AG20443 (cell line): ENCODE data around the gene AKAP13.

ENCODE experiments used
- DNase-seq: peaks from one replicate; pipeline ENCODE4 v3.0.0; 2012; ENCODE audit warnings: low spot score, mixed read lengths

AKAP13 gene

DNA sequence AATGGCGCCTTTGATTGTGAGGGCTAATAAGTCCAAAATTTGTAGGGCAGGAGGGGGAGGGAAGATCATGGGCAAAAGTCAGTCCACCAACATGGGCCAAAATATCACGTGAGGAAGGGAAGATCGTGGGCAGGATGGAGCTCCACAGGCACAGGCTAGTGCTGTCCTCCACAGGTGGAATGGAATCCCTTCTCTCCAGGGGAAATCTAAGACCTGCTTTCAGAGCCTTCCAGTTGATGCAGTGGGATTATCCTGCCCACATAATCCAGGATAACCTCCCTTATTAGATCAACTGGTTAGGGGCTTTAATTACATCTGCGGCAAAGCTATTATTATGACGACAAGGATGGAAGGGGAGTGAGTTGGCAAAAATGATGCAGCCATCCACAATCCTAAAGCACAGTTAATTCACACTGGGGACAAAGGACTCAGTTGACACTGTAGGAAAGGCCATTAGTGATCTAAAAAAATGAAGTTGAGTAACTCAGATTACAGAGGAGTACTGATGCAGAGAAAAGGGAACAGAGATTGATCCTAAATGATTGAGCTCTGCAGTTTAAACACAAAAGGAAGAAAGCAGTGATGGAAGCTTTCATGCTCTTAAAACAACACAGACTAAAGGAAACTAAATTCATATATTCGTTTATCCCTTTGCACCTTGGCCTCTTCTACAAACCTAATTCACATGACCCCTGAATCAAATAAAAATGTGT lies 159.8 kb downstream of the AKAP13 start:
- DNase-seq = no peak

DNA sequence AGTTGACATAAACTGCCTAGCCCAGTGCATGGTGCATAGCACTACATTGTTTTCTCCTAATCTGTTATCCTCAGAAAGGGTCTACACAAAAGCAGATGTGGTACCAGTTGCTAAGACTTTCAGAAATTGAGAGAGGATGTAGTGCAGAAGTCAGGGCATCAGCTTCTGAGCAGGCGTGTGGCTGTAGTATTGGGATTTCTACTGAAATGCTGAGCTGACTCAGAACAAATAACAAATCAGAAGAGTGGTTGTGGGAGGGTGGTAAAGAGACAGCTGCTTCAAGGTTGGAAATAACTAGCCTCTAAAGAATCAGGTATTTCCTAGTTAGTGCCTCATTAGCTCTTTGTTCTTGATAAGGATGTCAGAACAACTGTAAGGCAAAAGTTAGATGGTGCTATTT lies 161.3 kb downstream of the AKAP13 start:
- peak; percentile 13 for DNase-seq

DNA sequence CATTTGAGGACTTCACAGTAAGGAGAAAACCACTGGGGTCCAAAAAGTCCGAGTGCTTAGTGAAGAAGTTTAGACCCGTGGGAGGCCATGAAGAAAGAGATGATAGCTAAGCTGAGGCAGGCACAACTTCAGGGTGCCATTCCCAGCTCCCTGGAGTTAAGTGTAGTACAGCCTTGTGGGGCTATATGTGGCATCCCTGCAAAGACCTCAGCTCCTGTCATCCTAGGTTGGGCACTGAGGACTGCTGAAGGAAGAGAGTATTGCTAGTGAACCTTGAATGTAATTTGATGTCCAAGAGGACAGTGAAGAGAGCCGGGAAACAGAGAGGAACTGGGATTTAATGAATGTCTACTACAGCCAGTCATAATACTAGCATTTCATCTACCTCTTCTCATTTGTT lies 162.1 kb downstream of the AKAP13 start:
- DNase-seq = no peak

DNA sequence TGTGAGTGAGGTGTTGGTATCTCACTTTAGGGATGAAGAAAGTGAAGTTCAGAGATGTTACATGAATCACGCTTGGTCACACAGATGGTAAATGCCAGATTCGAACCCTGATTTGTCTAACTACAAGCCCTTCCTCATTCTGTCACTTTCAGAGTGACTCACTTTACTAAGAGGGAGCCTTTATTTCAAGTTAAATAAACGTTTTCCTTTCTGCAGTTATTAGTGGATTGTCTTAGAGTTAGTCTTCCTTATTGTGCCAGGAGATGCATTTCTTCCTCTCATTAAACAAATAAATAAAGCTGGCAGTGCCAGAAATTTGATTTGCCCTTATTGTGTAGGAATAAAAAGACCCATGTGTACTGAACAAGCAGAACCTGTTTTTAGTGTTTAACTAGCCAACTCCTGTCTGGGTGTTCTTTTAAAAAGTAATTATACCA lies 162.5 kb downstream of the AKAP13 start:
- DNase-seq = no peak

DNA sequence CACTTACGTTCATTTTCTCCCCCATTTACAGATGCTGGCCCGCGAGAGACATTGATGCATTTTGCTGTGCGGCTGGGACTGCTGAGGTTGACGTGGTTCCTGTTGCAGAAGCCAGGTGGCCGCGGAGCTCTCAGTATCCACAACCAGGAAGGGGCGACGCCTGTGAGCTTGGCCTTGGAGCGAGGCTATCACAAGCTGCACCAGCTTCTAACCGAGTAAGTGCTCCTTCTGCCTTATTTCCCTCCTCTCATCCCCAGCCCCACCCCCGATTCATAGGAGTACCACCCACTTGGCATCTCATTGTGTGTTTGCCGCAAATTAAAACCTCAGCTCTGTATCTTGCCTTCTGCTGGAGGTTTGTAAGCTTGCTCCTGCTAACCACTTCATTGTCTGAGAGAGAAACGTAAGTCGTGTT lies 163.3 kb downstream of the AKAP13 start:
- DNase-seq = no peak

DNA sequence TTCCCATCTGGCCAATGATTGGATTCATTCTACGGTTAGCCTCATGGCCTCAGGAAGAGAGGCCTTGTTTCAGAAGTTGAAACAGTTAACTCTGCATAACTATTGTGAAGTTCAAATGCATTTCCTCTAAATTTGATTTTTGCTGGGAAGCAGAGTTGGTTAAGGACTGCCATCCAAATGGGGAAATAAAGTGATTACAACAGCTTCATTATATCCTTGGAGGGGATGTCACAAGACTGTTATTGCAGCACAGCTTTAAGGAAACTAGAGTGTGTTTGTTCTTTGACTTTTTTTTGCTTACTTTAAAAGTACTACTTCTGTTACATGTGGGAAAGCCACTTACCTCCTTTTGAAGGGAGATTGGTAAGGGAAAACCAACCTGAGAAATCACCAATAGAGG lies 164.8 kb downstream of the AKAP13 start:
- DNase-seq = peak; percentile 16

DNA sequence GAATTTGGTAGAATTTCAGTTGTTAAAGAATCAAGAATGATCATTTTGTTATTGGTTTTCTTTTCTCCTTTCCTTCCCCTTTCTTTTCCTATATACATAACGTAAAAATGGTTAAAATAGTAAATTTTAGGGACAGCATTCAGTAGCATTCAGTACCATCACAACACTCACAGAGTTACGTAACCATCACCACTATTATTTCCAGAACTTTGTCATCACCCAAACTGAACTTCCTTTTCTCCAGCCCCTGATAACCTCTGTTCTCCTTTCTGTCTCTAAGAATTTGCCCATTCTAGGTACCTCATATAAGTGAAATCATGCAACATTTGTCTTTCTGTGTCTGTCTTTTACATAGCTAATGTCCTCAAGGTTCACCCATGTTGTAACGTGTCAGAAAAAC lies 165.3 kb downstream of the AKAP13 start:
- no peak for DNase-seq

DNA sequence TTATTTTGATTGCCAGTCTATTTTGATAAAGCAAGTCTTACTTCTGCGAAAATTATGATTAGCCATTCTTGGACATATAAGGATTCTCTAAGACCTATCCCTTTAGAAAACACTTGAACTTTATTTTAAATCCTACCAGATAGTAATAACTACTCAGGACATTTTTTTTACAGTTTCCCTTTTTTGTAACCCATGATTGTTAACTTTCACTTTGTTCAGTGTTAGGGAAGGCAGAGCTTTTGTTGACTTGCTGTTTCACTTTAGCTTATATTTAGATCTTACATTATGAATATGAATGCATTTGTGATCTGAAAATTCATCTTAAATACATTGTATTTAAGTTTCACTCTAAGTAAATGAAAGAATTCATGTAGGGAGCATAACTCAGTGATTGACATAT lies 167.0 kb downstream of the AKAP13 start:
- no peak for DNase-seq

DNA sequence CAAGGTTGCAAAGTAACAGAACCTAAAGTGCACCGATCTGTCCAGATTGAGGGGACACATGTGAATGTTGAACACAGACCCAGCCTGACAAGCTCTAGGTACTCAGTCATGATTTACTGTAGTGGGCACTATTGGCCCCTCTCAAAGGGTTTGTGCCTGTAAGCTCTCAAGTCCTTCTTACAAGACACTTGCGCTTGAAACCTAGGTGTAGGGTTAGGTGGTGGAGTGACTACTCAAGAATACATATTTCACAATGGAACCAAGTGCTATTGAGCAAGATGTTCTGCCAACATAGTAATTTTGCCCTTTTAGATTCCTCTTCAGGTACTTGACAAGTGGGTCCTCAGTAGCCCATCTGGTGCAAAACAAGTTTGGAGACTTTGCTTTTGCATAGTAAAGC lies 169.9 kb downstream of the AKAP13 start:
- no peak for DNase-seq

DNA sequence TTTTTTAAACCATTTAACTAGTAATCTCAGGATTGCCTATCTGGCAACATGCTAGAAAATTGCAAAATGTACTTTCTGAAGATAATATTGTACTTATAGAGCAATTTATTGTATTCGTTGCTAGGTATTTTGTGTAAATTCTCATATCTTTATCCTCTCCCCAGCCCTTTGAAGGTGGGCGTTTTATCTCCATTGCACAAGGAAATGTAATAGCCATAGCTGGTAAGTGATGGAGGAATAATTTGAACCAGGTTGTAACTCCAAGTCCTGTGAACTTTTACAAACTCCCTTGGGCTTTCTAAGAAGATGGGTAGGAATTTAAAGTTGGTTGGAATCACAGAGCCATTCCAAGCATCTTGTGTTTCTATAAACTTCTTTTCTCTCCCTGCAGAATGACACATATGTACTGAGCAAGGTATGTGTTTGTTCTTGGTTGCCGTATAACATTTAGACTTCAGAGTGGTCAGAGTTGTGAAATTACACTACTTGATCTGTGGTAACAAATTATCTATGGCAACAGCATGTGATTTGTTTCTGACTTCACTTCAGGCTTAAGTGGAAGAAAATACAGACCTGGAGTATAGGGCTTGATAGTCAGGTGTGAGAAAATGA lies 170.9 kb downstream of the AKAP13 start:
- no peak for DNase-seq

DNA sequence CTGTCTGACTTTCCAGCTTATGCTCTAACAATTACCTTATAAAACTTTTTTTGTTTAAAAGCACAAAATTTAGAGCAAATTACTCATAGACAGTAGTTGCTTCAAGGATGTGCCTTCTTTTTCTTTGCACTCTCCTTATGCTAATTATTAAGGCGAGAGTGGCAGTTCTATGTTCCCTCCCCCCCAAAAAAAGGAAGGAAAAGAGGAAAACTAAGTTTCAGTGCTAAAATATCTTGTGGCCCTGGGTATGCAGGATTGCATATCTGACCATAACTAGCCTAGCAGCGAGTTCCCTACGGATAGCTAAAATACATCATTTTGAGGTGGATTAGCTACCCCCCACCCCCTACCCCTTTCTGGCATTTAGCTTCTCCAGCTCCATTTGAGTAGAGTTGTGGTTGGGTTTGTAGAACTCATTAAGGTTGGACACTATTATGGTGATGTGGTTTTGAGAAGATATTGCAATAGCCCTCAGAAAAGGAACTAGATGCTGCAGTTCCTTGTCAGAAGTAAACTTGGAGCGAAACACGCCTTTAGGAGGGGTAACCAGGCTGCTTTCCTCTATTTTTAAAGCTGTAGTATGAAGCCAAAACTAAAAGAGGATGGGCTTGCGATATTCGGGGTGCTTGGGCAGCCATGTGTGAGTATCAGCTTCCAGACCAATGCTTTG lies 174.6 kb downstream of the AKAP13 start:
- DNase-seq = no peak

DNA sequence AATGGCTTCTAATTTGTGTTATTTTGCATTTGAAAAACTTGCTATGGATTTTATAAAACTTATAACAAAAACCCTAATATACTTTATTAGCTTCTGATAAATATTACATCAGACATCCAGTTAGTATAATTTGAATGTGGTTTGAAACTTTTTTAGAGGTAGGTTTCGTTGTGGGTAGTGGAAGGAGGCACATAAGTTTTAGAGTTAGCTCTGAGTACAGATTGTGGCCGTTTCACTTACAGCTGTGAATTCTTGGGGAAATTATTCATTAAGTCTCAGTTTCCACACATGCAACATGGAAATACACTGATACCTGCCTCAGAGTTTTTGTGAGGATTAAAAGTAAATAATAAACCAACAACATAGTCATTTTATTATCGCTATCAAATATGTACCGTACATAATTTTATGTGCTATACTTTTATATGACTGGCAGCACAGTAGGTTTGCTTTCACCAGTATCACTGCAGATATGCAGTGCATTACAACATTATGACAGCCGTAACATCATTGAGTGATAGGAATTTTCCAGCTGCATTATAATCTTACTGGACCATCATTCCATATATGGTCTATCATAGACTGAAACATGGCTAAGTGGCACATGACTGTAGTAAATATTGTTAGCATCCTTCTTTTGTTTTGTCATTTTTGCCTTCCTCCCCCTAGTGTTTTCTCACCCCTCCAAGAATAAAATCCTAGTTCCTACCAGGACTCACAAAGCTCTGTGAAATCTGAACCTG lies 175.6 kb downstream of the AKAP13 start:
- no peak for DNase-seq

DNA sequence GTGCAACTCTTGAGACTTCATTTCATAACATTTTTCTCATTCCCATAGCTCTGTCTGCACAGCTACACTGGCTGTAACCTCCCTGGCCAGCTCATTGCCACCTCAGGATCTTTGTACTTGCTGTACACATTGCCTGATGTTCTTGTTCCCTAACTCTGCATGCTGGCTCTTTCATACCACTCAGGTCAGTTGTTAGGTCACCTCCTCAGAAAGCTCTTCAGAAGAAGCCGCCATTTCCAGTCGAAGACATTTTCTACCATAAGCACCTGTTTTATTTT lies 176.2 kb downstream of the AKAP13 start:
- DNase-seq = no peak

DNA sequence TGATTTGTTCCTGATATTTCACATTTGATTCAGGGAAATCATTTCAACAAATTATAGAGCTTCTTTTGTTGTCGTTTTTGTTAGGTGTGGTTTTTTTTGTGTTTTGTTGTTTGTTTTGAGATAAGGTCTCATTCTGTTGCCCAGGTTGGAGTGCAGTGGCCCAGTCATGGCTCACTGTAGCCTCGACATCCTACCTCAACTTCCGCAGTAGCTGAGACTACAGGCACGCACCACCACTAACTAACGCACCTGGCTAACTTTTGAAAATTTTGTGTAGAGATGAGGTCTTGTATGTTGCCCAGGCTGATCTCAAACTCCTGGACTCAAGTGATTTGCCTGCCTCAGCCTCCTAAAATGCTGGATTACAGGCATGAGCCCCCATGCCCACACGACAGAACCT lies 177.0 kb downstream of the AKAP13 start:
- DNase-seq = no peak

DNA sequence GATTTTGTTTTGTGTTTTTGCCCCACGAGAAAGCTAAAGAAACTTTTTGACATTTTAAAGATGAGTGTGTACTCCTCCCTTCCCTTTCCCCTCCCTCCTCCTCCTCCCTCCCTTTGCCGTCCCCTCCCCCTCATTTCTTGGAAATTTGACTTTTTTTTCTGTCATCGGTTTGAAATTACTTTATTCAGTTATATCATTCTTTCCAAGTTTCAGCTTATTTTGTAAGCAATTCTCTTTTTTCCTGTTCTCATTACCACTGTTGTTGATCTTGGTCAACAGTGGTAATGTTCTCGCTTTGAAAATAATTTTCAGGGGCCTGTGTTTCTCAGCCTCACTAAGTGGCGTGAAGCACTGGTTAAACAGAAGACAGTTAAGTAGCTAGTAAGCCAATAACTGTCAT lies 178.4 kb downstream of the AKAP13 start:
- no peak for DNase-seq

DNA sequence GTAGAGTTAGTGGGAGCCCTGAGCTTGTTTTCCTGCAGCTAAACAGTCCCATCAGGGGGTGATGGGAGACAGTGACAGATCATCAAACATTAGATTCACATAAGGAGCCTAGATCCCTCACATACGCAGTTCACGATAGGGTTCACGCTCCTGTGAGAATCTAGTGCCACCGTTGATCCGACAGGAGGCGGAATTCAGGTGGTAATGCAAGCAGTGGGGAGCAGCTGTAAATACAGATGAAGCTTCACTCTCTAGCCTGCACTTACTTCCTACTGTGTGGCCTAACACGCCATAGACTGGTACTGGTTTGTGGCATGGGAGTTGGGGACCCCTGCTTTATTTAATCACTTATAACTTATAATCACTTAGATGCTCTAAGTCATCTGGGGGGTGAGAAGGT lies 179.1 kb downstream of the AKAP13 start:
- DNase-seq = no peak

DNA sequence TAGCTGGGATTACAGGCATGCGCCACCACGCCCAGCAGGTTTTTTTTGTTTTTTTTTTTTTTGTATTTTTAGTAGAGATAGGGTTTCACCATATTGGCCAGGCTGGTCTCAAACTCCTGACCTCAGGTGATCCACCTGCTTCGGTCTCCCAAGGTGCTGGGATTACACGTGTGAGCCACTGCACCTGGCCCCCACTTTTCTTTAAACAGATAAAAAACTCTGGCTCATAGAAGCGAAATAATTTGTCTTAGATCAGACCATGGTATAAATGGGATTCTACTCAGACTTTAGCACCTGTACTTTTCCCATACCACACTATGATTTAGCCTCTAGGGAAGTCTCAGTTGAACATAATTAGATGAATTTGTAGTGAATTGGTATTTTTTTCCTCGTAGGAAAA lies 182.4 kb downstream of the AKAP13 start:
- DNase-seq = no peak

DNA sequence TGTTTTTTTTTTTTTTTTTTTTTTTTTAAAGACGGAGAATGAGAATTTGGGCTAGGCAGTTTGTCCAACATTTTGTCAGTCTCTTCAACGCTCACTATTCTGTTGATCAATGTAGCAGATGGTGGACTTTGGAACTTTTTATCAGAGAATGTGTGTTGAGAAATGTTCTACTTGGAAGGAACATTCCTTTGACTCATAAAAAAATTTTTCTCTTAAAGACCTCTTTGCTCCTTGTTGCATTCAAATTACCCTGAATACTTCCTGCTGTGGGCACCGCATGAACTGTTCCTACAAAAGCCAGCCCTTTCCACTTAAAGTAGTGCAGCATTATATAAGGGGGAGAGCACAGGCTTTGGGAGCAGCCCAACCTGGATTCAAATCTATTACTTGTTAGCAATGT lies 182.9 kb downstream of the AKAP13 start:
- DNase-seq = peak; percentile 40

DNA sequence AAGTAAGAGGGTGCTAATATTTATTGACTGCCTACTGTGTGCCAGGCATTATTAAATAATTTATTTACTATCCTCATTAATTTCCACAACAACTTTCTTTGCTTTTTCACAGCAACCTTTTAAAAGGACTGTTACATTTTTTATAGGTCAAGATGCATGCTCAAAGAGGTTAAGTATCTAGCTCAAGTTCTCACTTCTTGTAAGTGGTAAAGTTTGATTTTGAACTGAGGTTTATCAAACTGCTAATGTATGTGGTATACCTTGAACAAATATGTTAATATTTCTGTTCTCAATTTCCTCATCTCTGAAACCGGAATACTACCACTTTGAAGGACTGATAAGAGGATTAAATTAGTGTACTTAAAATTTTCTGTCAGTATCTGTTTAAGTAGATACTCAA lies 183.3 kb downstream of the AKAP13 start:
- DNase-seq = no peak

DNA sequence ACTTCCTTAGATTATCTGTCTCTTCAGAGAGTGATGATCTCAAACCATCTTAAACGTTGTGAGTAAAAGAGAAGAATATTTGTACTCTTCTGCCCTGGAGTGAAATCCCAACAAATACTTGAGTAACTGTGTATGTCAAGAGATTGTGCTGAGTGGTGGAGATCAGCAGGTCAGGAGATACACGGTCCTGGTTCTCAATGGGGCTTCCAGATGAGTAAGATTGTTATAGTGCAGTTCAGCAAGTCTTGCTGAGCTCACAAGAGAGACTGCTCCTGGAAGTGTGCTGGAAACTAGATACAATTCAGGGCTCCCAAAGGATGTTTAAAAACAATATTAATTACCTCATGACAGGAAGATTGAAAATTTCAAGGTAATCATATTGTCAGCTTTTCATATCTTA lies 184.3 kb downstream of the AKAP13 start:
- DNase-seq = no peak

DNA sequence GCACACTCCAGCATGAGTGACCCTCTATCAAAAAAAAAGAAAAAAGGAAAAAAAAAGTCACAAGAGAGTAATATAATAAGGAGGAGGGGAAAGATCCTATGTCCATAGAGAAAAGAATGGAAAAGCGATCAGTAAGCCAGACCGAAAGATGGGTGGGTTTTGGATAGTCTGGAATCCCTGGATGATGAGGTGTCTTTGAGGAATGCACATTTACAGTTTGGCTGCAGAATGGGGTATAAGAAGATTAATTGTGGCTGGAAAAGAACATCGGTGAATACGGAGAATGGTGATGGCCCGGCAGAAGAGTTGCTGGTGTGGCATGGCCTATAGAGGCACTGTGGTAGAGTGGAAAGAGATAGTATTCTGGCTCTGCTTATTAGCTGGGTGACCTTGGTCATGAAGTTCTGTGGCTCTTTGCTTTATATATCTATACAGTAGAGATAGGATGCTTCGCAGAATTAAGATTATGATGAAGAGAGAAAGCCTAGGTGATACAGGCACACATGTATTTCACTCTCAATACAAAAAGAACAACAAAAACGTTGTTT lies 187.9 kb downstream of the AKAP13 start:
- no peak for DNase-seq

DNA sequence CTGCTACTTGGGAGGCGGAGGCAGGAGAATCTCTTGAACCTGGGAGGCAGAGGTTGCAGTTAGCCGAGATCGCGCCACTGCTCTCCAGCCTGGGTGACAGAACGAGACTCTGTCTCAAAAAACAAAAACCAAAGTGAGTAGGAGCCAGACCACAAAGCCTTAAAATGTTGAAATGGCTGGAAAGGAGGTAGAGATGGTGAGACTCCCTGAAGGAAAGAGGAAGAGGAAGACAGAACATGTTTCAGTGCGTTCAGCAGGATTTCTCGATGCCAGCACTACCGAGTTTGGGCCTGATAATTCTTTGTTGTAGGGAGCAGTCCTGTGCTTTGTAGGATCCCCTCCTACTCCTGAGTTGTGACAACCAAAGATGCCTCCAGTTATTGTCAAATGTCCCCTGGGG lies 189.9 kb downstream of the AKAP13 start:
- DNase-seq = no peak

DNA sequence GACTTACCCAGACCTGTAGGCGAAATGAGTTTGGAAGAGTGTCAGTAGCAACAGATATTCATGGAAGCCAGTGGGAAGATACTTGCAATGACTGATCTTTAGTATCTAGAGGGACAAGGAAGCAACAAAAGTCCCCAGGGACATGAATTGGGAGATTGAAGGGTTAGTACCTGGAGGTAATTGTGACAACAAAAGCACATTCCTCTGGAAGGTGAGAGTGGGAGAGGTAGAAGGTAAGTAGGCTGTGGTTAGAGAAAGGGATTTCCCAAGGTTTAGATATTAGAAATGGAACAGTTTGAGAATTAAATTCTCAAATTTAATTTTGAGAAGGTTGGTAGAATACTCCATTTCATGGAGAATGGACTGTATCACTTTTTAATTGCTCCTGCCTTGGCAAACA lies 191.4 kb downstream of the AKAP13 start:
- no peak for DNase-seq
